ENCODE measurements around the gene MINAR2. TPM values are rescaled to one million over a fixed set of nuclear protein-coding genes. Genes with fewer than 3 reads are reported as not detected.

Gene MINAR2
- total RNA-seq, 1 donor from 2014 or later: not detected

- no peak overlapping the region for H3K27ac ChIP-seq
- no peaks in the 10 kb centered on the region for H3K27me3 ChIP-seq
- DNase-seq (ENCODE audit: extremely low spot score in 2 of 2): no peak
- no peak overlapping the region for H3K4me3 ChIP-seq
- H3K9me3 ChIP-seq: no peaks in the 10 kb centered on the region
- intact Hi-C loops (cut with DNase I): no loop called here
- H3K4me1 ChIP-seq: no peaks in the 10 kb centered on the region
- H3K36me3 ChIP-seq: no peaks in the 10 kb centered on the region
- no peak for TF ChIP-seq CTCF (IDR thresholded peaks at IDR 0.05)
- no peak for TF ChIP-seq POLR2AphosphoS5 (IDR thresholded peaks at IDR 0.05; ENCODE audit: insufficient read depth in 1 of 2, low read depth in 1 of 2)
- TF ChIP-seq POLR2A (IDR thresholded peaks at IDR 0.05): no peak
Observed at GRCh38 chr5:129743541-129744187, 4.2 kb upstream of the MINAR2 start.

GRCh38 chr5:129745997-129746396, 1.9 kb upstream of the MINAR2 start:
- no peaks in the 10 kb centered on the region for H3K4me1 ChIP-seq
- intact Hi-C loops (cut with DNase I): no loop called here

GRCh38 chr5:129746876-129747275, 1.0 kb upstream of the MINAR2 start:
- Histone ChIP-seq H3K27ac (no peak overlapping the region), H3K36me3 (no peaks in the 10 kb centered on the region), H3K9me3 (no peaks in the 10 kb centered on the region), H3K4me3 (no peak overlapping the region), H3K27me3 (no peaks in the 10 kb centered on the region), H3K4me1 (no peaks in the 10 kb centered on the region)
- intact Hi-C loops (cut with DNase I): no loop called here
- no peak for DNase-seq (ENCODE audit: extremely low spot score in 2 of 2)
- TF ChIP-seq CTCF (IDR thresholded peaks at IDR 0.05) (no peak), POLR2A (IDR thresholded peaks at IDR 0.05) (no peak), POLR2AphosphoS5 (IDR thresholded peaks at IDR 0.05; ENCODE audit: insufficient read depth in 1 of 2, low read depth in 1 of 2) (no peak)

More at GRCh38 chr5:129745997-129746396, 1.9 kb upstream of the MINAR2 start:
- no peak overlapping the region for H3K27ac ChIP-seq
- H3K9me3 ChIP-seq: no peaks in the 10 kb centered on the region
- H3K36me3 ChIP-seq: no peaks in the 10 kb centered on the region
- no peak for DNase-seq (ENCODE audit: extremely low spot score in 2 of 2)
- TF ChIP-seq CTCF (IDR thresholded peaks at IDR 0.05): no peak
- no peaks in the 10 kb centered on the region for H3K27me3 ChIP-seq
- no peak overlapping the region for H3K4me3 ChIP-seq

- TF ChIP-seq POLR2AphosphoS5 (IDR thresholded peaks at IDR 0.05; ENCODE audit: insufficient read depth in 1 of 2, low read depth in 1 of 2) (no peak), POLR2A (IDR thresholded peaks at IDR 0.05) (no peak), CTCF (IDR thresholded peaks at IDR 0.05) (no peak)
- no peaks in the 10 kb centered on the region for H3K4me1 ChIP-seq
- intact Hi-C loops (cut with DNase I): no loop called here
- H3K36me3 ChIP-seq: no peaks in the 10 kb centered on the region
- H3K9me3 ChIP-seq: no peaks in the 10 kb centered on the region
- no peak overlapping the region for H3K4me3 ChIP-seq
- no peak overlapping the region for H3K27ac ChIP-seq
- no peaks in the 10 kb centered on the region for H3K27me3 ChIP-seq
- no peak for DNase-seq (ENCODE audit: extremely low spot score in 2 of 2)
Observed at GRCh38 chr5:129748913-129749880, 1.3 kb downstream of the MINAR2 start.

All from vagina (tissue), 2 donors.